Endometrial microvascular endothelial cells (primary cell): ENCODE data around the gene FKBP7. TPM values are rescaled to one million over a fixed set of nuclear protein-coding genes. Genes with fewer than 3 reads are reported as not detected.
"Not testable (repeated sequence)": the region's sequence is repeated elsewhere in the genome, so short reads cannot be mapped to it uniquely, and the experiment has no call there.

Experiments
- in situ Hi-C: cut with HindIII; loops from 2 replicates; pipeline ENCODE4 v1.10.0; 2017; ENCODE audit warnings: low sequenced_read_pairs, low pct_unique_long_range_greater_than_20kb; ENCODE audit errors: inconsistent ontology term
- total RNA-seq: library from RNA; depleted of rRNA; stranded (reverse); fragments of >200 nt; gene quantifications from one replicate; pipeline ENCODE4 v1.2.3, GENCODE V29; 2015; ENCODE audit errors: inconsistent ontology term

The FKBP7 gene
- total RNA-seq, 1 donor from 2014 or later: 41.6 TPM

DNA sequence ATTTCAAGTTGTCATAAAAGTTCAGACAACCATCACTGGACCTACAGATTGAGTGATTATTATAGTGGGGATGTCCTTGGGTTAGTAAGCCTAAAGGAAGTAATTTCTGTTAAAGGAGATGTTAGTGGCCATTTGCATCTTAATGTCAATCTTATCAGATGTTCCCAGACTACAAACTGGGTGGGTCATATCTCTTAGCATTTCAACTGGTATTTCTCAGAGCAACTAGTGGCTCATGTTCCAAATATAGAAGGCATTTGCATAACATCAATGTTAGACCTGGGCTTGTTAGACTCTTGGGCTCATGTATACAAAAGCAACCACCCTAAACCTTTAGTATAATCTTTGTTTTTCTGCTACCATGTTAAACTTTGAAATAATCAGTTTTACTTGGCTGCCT is 19.7 kb upstream of the FKBP7 start:
- in situ Hi-C loops: no loop called here

DNA sequence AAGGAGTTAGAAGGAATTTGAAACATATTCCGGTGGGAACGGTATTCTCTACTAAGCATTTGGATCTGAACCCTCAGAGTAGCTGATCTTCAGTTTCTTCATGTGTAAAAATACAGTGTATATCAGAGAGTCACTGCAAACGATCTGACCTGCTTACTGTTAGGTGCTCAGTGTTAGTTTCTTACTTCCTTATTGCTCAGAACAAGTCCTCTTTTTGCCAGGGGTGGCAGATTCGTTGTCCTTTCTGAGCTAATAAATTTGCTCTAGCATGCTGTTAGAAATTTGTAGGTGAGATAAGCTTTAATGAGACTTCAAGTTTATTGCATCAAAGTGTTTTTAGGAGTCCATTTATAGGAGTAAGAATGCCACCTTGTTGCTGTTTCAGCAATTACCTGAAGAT is 17.6 kb upstream of the FKBP7 start:
- in situ Hi-C loops: no loop called here

DNA sequence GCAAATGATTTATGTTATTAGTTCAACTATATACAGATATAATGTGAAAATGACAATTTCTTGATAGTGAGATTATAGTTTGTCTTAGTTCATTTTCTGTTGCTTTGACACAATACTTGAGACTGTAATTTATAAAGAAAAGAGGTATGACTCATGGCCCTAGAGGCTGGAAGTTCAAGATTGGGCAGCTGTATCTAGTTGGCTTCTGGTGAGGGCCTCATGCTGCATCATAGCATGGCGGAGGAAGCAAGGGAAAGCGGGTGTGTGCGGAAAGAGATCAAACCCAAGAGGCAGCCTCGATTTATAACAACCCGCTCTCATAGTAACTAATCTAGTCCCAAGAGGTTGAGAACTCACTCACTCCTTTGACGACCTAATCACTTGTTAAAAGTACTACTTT is 13.2 kb upstream of the FKBP7 start:
- in situ Hi-C loops: no loop called here

DNA sequence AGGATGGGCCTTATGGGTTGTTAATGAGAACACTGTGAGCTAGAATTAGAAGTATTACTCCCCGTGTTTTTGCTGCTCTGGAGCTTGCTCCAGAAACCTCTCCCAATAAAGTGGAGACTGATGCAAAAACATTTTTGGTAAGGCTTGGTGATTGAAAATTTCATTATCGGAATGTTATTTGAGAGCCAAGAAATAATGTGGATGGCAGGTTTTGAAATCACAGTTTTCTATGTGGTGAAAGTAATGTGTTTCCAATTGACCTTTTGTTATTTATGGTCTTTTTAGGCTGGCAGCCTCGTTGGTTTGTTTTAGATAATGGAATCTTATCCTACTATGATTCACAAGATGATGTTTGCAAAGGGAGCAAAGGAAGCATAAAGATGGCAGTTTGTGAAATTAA is 7.0 kb upstream of the FKBP7 start:
- in situ Hi-C loops: no loop called here

DNA sequence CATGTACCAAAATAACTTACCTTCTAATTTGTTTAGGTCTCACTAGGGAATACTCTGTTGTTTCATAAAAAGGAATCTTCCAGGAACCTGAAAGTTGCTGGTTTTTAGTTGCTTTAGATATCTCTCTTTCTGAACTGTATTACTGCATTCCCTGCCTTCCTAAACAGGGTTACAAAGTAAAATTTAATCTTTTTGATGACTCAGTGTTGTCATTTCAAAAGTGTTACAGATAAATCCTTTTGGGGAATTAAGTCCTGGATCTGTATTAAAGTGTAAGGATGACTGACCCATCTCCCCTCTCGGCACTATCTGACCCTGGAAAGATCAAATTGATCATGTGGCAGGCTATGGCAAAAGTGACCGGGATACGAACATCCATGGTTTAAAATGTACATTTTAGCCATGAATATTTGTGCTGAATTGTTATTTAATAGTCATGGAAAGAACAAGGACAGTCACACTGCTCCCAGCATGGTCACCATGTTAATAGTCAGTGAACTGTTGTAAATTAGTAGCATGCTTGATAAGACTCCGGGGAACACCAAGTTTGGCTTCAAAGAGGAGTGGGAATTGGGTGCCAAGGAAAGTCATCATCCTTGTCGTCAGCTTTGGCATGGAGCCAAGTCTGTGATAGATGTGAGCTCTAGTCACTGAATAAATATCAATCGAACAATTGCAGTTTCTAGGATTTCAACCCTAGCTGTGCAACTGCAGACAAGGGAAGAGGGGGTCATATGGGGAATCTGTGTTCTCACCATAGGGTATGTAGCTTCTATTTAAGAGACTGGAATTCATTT is 6.0 kb upstream of the FKBP7 start:
- in situ Hi-C loops: no loop called here

DNA sequence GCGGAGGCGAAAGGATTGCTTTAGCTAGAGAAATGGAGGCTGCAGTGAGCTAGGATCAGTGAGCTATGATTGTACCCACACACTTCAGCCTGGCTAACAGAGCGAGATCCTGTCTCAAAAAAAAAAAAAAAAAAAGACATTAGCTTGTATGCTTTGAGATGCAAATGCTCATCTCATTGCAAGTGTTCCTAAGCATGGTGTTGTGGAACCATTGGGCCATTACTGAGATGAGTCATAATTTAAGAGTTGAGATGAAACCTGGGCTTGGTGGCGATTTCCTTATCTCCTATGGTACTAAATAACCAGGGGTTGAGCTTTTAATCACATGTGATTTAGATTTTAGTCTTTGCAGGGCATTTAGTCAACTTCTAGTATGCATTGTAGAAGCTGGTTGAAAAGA is 4.0 kb upstream of the FKBP7 start:
- in situ Hi-C loops: no loop called here

DNA sequence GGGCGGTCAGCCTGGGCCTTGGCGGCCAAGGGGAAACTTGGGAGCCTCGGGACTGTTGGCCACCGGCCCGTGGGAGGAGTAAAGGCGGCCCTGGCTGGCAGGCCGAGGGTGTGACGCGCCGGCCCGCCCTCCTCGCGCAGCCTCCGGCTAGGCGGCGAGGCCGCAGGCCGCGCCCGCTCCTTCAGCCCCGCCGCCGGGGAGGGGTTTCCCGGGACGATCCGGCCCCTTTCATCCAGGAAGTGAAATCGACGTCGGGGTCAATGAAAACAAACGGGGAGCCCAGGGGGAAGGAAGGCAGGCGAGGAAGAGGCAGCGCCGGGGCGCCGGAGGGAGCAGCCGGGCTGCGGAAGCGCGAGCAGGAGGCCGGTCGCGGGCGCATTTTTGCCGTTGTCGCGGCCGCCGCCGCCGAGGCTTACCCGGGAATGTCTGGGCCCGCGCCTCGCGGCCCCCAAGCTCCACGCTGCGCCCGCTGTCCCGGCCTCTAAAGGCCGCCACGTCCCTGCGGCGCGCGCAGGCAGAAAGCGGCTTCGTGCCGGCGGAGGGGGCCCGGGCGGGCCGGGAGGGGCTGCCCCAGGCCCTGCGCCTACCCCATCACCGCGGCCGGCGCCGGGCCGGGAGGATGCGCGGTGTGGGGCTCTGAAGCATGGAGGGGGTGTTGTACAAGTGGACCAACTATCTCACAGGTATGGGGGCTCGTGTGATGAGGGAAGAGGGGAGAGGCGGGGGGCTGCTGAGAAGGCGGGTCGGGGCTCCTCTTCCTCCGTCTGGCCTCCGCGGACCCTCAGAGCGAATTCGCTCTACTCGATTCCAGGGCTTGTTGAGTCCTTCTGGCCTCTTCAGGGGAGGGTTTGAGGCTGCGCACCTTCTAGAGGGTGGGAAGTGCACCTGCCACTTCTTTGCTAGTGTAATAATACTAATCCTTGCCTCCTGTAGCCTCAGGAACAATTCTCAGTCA is 2.1 kb upstream of the FKBP7 start, which contains the start of gene PLEKHA3:
PLEKHA3 (plus strand) TSS at position 231 of the 955 bp plus-strand sequence; CDS start at position 644, 413 bp downstream.
- in situ Hi-C loops: no loop called here

DNA sequence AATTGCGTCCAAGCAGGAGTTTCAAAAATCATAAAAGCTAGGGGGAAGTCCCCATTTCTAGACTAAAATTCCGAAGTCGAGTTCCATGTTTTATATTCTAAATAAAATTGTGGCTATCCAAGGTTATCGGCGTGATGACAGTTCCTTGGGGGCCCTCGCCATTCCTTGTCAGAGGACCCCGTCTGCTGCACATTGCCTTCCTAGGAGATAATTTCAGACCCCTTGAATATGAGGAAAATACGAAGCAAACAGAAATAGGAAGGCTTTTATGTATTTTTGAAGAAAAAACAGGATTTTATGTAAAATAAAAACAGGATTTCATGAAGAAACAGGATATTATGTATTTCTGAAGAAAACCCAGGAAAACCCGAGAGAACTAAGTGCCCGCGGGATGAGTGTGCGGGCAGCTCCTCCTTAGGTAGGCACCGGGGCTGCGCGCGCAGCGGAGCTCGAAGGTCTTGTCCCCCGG is 1.4 kb upstream of the FKBP7 start:
- in situ Hi-C loops: no loop called here

DNA sequence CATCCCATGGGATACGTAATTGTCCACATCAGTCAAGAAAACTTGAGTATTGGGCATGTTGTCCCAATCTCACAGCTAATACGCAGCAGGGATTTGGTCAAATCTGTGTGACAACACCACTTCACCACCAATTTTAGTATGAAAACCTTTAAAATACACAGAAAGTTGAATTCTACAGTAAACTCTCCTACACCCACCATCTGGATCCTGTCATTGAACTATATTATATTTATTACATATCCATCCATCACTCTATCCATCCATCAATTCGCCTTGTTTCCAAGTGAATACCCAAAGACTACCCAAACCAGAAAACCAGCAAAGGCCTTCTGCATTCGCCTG is 846 bp upstream of the FKBP7 start:
- in situ Hi-C loops: no loop called here

DNA sequence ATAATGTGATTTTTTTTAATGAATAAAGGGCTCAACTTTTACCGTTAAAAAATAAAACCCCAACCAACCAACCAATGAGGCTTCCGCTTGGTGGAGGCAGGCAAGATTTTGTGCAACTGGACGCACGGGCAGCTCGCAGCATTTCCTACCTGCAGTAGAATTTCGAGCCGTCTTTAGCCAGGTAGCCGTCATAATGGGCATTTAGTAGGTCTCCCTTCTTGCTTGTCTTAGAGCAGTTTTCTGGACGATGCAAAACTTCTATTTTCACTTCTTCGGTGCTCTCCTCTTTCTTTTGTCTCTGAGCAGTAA is 316 bp downstream of the FKBP7 start:
- in situ Hi-C loops: no loop called here

DNA sequence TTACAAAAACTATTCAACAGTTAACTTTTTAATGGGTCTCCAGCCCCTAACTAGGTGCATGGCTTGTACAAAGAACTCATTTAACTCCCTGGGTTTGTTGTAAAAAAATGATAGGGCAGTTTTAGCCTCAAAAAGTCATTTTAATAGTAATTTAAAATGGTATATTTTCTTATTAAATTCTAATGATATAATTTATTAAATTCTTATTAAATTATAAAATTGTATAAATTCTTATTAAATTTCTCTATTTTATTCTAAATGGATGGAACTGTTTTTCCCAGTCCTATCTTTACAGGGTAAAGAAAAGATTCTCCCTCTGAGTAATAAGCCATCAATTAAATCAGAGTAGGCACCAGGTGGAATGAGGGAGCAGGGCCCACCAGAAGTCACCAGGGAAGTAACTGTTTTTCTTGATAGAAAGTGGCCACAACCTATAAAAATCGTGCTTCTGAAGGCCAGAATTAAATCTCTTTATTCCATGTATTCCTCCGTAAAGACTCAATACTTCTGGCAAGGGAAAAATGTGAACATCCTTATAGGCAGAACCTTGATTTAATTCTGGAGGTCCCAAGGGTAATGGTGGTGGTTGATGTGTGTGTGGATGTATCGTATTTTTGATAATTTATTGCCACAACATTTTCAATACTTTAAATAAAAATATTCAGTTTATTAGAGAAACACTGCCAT is 814 bp downstream of the FKBP7 start:
- in situ Hi-C loops: no loop called here

DNA sequence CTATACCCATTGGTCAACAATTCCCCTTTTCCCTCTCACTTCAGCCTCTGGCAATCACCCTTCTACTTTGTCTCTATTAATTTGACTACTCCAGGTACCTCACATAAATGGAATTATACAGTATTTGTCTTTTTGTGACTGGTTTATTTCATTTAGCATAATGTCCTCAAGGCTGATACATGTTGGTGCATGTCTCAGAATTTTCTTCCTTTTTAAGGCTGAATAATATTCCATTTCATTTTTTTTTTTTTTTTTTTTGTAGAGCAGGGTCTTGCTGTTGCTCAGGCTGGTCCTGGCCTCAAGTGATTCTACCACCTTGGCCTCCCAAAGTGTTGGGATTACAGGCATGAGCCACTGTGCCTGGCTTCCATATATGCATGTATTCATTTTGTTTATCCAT is 1.9 kb downstream of the FKBP7 start:
- in situ Hi-C loops: no loop called here

DNA sequence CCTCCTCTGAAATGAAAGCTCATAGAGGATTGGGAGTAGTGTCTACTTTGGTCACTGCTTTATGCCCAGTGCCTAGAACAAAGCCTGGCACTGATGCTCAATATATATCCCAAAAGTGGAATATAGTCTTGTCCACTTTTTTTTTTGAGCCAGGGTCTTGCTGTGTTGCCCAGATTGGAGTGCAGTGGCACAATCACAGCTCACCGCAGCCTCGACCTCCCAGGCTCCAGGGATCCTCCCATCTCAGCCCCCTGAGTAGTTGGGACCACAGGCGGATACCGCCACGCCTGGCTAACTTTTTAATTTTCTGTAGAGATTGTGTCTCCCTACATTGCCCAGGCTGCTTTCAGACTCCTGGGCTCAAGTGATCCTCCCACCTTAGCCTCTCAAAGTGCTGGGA is 3.8 kb downstream of the FKBP7 start:
- in situ Hi-C loops: no loop called here

DNA sequence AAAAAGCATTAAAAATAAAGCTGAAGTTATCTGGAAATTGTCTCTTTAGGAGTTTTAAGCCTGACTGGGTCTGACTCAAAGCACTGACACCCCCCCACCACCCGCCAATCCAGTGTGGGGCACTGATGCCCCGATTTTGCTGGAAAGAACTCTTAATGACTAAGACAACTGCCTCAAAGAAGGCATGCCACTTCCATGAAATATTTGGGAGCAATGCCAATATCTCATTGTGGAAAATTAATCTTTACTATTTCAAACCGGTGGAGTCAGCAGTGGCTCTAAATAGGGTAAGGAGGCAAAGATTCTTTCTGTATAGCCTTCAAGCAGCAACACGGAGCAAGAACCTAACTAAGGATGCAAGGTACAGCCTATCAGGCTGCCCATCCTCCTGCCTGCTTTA is 4.5 kb downstream of the FKBP7 start:
- in situ Hi-C loops: no loop called here

DNA sequence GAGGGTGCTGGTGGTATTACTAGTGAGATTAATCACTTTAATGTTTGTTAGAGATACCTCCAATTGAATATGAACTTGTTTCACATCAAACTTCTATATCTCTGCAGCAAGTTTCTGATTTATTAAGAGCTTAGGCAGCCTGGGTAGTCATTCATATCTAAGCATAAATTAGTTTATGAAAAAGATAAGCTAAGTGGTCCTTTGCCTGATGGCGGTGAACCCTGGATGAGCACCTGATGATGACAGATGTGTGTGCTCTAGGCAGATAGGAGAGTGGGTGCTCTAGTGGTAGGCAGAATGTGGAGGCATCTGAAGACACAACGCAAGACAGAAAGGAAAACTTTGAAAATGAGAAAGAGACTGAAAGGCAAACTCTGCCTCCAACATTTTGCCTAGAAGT is 5.0 kb downstream of the FKBP7 start:
- in situ Hi-C loops: no loop called here

DNA sequence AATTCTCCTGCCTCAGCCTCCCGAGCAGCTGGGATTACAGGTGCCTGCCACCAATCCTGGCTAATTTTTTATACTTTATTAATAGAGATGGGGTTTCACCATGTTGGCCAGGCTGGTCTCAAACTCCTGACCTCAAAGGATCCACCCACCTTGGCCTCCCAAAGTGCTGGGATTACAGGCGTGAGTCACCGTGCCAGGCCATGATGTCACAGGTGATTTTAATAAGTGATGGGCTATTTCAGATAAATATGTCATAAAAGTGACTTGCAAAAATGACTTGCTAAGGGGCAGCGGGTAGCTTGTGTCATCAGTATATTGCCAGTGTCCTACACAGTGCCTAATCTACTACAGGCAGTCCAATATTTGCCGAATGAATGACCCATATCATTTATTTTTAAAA is 7.1 kb downstream of the FKBP7 start:
- in situ Hi-C loops: not testable (repeated sequence)

DNA sequence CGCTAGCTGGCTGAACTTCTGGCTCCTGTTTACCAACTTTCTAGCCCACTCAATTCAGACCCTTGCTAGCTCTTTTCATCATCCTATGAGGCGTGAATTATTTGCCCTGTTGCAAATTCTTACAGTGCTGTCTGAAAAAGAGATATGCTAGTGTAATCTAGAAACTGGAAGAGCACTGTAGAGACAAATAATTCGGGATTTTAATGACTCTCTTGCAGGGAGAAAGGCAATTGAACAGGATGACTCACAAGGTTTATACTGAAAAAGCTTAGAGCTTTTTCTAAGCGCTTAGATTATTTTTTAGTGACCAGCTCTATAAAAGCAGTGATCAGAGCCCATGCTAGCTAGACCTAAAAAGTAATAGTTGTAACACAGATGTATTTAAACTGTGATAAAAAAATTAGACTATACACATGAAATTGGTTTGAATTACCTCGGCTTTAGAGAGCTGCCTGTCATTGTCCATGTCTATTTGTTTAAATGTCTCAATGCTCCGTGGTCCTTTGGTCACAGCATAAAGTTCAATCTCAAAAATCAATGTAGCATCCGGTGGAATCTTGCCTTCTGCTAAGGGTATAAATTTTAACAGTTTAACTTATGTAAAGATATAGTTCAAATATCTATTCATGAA is 9.1 kb downstream of the FKBP7 start:
- in situ Hi-C loops: no loop called here

DNA sequence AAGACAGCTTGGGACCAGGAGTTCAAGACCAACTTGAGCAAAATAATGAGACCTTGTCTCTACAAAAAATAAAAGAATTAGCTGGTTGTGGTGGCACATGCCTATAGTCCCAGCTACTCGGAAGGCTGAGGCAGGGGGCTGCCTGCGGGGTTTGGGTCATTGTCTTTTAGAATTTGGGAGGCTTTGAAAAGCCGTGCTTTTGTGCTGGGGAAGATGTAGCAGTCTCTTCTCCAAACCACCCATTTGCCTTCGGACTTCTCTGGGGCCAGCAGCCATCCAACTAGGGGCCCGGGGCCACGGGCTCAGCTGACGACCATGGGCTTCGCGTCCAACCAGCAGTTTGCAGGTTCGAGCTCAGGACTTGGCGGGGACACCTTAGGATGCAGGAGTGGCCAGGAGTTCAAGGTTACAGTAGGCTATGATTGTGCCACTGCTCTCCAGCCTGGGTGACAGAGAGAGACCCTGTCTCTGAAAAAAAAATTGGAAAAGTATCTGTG is 21.0 kb downstream of the FKBP7 start:
- in situ Hi-C loops: no loop called here

DNA sequence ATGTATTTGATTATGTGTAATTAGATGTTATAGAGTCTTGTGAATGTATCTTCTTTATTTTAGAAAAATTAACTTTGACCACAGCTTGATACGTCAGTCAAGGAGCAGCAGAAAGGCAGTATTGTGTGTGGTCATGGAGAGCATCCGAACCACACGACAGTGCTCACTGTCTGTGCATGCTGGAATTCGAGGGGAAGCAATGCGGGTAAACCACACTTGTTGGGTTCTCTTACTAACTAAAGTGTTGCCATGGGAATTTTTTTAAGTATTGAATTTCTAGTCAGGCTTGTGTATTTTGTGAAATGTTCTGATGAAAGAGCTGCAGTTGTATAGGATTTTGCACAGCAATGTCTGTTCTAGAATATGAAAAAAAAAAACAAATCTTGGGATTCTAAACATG is 22.5 kb downstream of the FKBP7 start:
- in situ Hi-C loops: no loop called here
